PC-9 (cell line): ENCODE results near the gene ETFA.

Experiments
- EZH2 ChIP-seq: fragments of 200-600 bp; sonication (generic); IDR thresholded peaks from 2 replicates; pipeline ENCODE4 v1.8.0; 2017; ENCODE audit warnings: antibody characterized with exemption, low read depth
- TF ChIP-seq, protein P1 (sequence below): fragments of 200-600 bp; sonication (generic); conservative IDR thresholded peaks from 2 replicates; pipeline ENCODE4 v1.6.1; 2017; ENCODE audit warnings: mixed run types, antibody characterized with exemption, mild to moderate bottlenecking, moderate library complexity

DNA sequence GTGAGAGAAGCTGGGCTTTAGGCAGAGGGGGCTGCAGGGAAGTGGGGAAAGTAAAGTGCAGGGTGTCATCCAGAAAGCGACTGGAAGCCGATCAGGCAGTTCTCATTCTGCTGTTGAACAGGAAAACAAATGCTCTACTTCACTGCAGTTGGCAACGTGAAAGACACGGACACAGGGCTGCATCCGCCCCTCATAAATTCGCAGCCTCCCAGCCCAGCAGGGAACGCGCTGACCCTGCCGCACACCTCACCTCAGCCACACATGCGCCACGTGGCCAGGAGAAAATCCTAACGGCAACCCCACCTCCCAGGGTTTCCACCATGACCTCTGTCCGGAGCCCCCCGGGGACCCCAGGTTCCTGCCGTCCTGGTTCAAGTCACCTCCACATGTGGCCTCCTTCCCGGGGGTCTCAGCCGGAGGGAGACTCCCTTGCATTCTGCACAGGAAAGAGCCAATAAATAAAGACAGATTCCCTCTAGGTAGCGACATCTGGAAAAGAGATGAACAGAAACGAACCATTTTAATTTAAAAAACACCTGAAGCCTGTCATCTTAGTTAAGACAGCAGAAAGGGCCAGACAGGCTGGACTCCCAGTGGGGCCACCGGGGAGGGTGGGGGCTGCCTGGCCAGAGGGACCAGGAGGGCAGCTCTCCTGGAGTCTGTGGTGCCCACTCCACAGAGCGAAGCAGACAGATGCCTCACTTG lies 132.8 kb downstream of the ETFA start:
- TF ChIP-seq EZH2 = no peak
- TF ChIP-seq, protein P1, sequence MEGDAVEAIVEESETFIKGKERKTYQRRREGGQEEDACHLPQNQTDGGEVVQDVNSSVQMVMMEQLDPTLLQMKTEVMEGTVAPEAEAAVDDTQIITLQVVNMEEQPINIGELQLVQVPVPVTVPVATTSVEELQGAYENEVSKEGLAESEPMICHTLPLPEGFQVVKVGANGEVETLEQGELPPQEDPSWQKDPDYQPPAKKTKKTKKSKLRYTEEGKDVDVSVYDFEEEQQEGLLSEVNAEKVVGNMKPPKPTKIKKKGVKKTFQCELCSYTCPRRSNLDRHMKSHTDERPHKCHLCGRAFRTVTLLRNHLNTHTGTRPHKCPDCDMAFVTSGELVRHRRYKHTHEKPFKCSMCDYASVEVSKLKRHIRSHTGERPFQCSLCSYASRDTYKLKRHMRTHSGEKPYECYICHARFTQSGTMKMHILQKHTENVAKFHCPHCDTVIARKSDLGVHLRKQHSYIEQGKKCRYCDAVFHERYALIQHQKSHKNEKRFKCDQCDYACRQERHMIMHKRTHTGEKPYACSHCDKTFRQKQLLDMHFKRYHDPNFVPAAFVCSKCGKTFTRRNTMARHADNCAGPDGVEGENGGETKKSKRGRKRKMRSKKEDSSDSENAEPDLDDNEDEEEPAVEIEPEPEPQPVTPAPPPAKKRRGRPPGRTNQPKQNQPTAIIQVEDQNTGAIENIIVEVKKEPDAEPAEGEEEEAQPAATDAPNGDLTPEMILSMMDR = no peak
